Heart left ventricle (tissue), 16 donors: ENCODE data around the gene NCAPD3. TPM values are rescaled to one million over a fixed set of nuclear protein-coding genes. Genes with fewer than 3 reads are reported as not detected.

Experiments
- ATAC-seq, 4 donors: fragments of 200-7000 bp; cut with Tn5 transposase; one replicate each; pipeline ENCODE4 v1.9.1; 2020 to 2022; ENCODE audit warnings: moderate library complexity in 4 of 4, mild to moderate bottlenecking in 3 of 4, moderate number of reproducible peaks in 1 of 4
- DNase-seq, 5 donors: peaks; one replicate each; pipeline ENCODE4 v3.0.0-alpha.2; 2020
- H3K27ac ChIP-seq, 12 donors: fragments of 200-600 bp; sonication (generic) in 4 of 12; one replicate each; pipeline versions ENCODE4 v1.5.0 to v1.8.0; 2016 to 2022; ENCODE audit warnings: mild to moderate bottlenecking in 2 of 12
- H3K27me3 ChIP-seq, 9 donors: fragments of 200-600 bp; sonication (generic) in 2 of 9; one replicate each; pipeline versions ENCODE4 v1.5.1 to v1.8.0; 2016 to 2022; ENCODE audit warnings: mild to moderate bottlenecking in 3 of 9
- H3K36me3 ChIP-seq, 9 donors: fragments of 200-600 bp; sonication (generic) in 2 of 9; one replicate each; pipeline versions ENCODE4 v1.5.0 to v1.8.0; 2018 to 2022; ENCODE audit warnings: mild to moderate bottlenecking in 2 of 9
- H3K4me1 ChIP-seq, 12 donors: fragments of 200-600 bp; sonication (generic) in 4 of 12; one replicate each; pipeline versions ENCODE4 v1.5.0 to v1.8.0; 2016 to 2022; ENCODE audit warnings: mild to moderate bottlenecking in 3 of 12
- H3K4me3 ChIP-seq, 12 donors: fragments of 200-600 bp; sonication (generic) in 4 of 12; one replicate each; pipeline versions ENCODE4 v1.5.0 to v1.8.0; 2017 to 2022; ENCODE audit warnings: mild to moderate bottlenecking in 9 of 12, moderate library complexity in 4 of 12
- H3K9me3 ChIP-seq, 12 donors: fragments of 200-600 bp; sonication (generic) in 4 of 12; one replicate each; pipeline versions ENCODE4 v1.5.0 to v1.8.0; 2016 to 2022; ENCODE audit warnings: mild to moderate bottlenecking in 1 of 12
- CTCF ChIP-seq, 12 donors: fragments of 200-600 bp; sonication (generic) in 4 of 12; IDR thresholded peaks; one replicate each; pipeline versions ENCODE4 v1.5.0 to v1.8.0; 2018 to 2022; ENCODE audit warnings: antibody characterized with exemption in 12 of 12, mild to moderate bottlenecking in 5 of 12
- POLR2A ChIP-seq, 2 donors: fragments of 450-650 bp; IDR thresholded peaks; one replicate each; pipeline ENCODE4 v1.6.1; 2017; ENCODE audit warnings: antibody characterized with exemption in 2 of 2, mild to moderate bottlenecking in 2 of 2, moderate library complexity in 2 of 2
- whole genome bisulfite sequencing, 4 donors: extraction: QIAGEN DNeasy Blood & Tissue Kit in 2 of 4; methylation state at CpG; one replicate each; pipeline versions ENCODE4 v1.1.5 to v1.1.7; 2013 to 2018; 5-methylcytosine and 5-hydroxymethylcytosine counted together
- intact Hi-C, 10 donors: fragments of 100-400 bp; cut with DNase I; formaldehyde crosslinking; loops; one replicate each; pipeline versions ENCODE4 v1.11.1 to v1.14.2; 2022
- polyA plus RNA-seq, 2 donors: library from polyadenylated mRNA; stranded (reverse); fragments of 200-250 nt; gene quantifications; one replicate each; pipeline ENCODE4 v1.2.3, GENCODE V29; 2013
- total RNA-seq, 9 donors: library from RNA; depleted of rRNA in 2 of 9; stranded (reverse); fragments of >200 nt in 2 of 9; fragmentation: NEBNext Ultra II Directional in 3 of 9; extraction: Animal tissue kit (Norgen Biotek cat#: 25700) in 3 of 9; gene quantifications; one replicate each; pipeline versions ENCODE4 v1.1.0 to v1.2.4, GENCODE V29; 2016 to 2023
- donor health status: ischemic (EF 13 %, LVEDD 7.1; RV severe dilation, severe dysfunction).
- donor health status: healthy with polysubstance abuse.
- donor health status: DM: no; HTN: yes; CAD: no.
- donor health status: DM: no; HTN: no; CAD: no.
- donor health status: ischemic (EF 25% LVEDD 6.9; RV normal size, moderate dysfunction).
- donor health status: ischemic (EF 25% LVEDD 5.7; RV mildly dilated, moderate dysfunction).
- donor health status: healthy.
- donor health status: DM: yes; HTN: yes; CAD: no.
- donor health status: ischemic (EF 35%, LVEDD 5.7; RV mildly dilated, moderate dysfunction).
- donor health status: nonischemic (EF 11% LVEDD 7.7; RV severe dilation, severe dysfunction).
- donor health status: DM: yes; HTN: yes; CAD: no.
- donor health status: PGD.
- donor health status: ischemic (EF 29% LVEDD 5.4; RV normal size, mild dysfunction).
- donor health status: nonischemic (EF 23%, LVEDD 6.1; RV moderate dilation, normal function).

NCAPD3 gene
- total and polyA plus RNA-seq, 11 donors, result 4.7 to 18.8 (median 10.8) TPM

GRCh38 chr11:134142536-134142935 is 81.2 kb downstream of the NCAPD3 start:
- TF ChIP-seq POLR2A (IDR thresholded peaks at IDR 0.05) (no peak), CTCF (IDR thresholded peaks at IDR 0.05) (no peak)
- intact Hi-C loops, result loop anchor here in 3 of 10 donors (5.0 kb wide), 1 partner anchor 215 kb away; no protein-coding TSS in a partner anchor
- H3K9me3 ChIP-seq, result no peaks in the 10 kb centered on the region
- WGBS, 4 donors, result 88 to 95% (median 93%) methylated on average over 6 of the region's 6 CpGs
- H3K4me3 ChIP-seq, result no peak overlapping the region
- DNase-seq (no peak), ATAC-seq (no peak)
- H3K27ac ChIP-seq, result no peak overlapping the region
- H3K4me1 ChIP-seq, result peaks cover 0 to 17% (median 5%) of the 10 kb centered on the region in 12 donors
- no peaks in the 10 kb centered on the region for H3K27me3 ChIP-seq
- H3K36me3 ChIP-seq, result peaks cover 0 to 58% (median 23%) of the 10 kb centered on the region in 9 donors

GRCh38 chr11:134140961-134141490 is 82.7 kb downstream of the NCAPD3 start:
- Histone ChIP-seq H3K36me3 (peaks cover 0 to 47% (median 14%) of the 10 kb centered on the region in 9 donors), H3K4me1 (peaks cover 0 to 17% (median 5%) of the 10 kb centered on the region in 12 donors), H3K9me3 (no peaks in the 10 kb centered on the region), H3K27me3 (no peaks in the 10 kb centered on the region), H3K27ac (no peak overlapping the region), H3K4me3 (no peak overlapping the region)
- WGBS, 4 donors, result 95 to 96% (median 95%) methylated on average over 7 of the region's 7 CpGs
- no peak for DNase-seq
- no peak for ATAC-seq
- intact Hi-C loops, result loop anchor here in 3 of 10 donors (5.0 kb wide), 1 partner anchor 214 kb away; no protein-coding TSS in a partner anchor
- TF ChIP-seq POLR2A (IDR thresholded peaks at IDR 0.05) (no peak), CTCF (IDR thresholded peaks at IDR 0.05) (no peak)

GRCh38 chr11:134139873-134140331 is 83.9 kb downstream of the NCAPD3 start:
- peak overlapping the region in 5 of 12 donors; percentile 6 to 72 (median 26) for H3K27ac ChIP-seq
- H3K4me1 ChIP-seq, result peaks cover 0 to 17% (median 5%) of the 10 kb centered on the region in 12 donors
- H3K27me3 ChIP-seq, result no peaks in the 10 kb centered on the region
- 37 to 49% (median 42%) methylated on average over 10 of the region's 10 CpGs for WGBS, 4 donors
- no peak overlapping the region for H3K4me3 ChIP-seq
- DNase-seq (peak in 4 of 5 donors; percentile 49 to 69 (median 67)), ATAC-seq (peak; percentile 81 to 92 (median 88))
- H3K36me3 ChIP-seq, result peaks cover 0 to 36% (median 8%) of the 10 kb centered on the region in 9 donors
- no peaks in the 10 kb centered on the region for H3K9me3 ChIP-seq
- no peak for TF ChIP-seq POLR2A (IDR thresholded peaks at IDR 0.05)
- TF ChIP-seq CTCF (IDR thresholded peaks at IDR 0.05), result peak; percentile 73 to 97 (median 89)
- intact Hi-C loops, result loop anchor here (1.0 to 10.0 kb wide), 6 partner anchors 90 to 215 kb away; no protein-coding TSS in a partner anchor

- ATAC-seq, result peak; percentile 5 to 37 (median 20)
- intact Hi-C loops, result loop anchor here (1.0 to 10.0 kb wide), 6 partner anchors 89 to 215 kb away; no protein-coding TSS in a partner anchor
Observed at GRCh38 chr11:134139303-134139872, 84.4 kb downstream of the NCAPD3 start.

More at GRCh38 chr11:134139303-134139872, 84.4 kb downstream of the NCAPD3 start:
- TF ChIP-seq CTCF (IDR thresholded peaks at IDR 0.05) (no peak), POLR2A (IDR thresholded peaks at IDR 0.05) (no peak)
- 60 to 68% (median 65%) methylated on average over 12 of the region's 12 CpGs for WGBS, 4 donors
- Histone ChIP-seq H3K9me3 (peaks cover 0 to 5% (median 0%) of the 10 kb centered on the region in 12 donors), H3K36me3 (peaks cover 0 to 31% (median 7%) of the 10 kb centered on the region in 9 donors), H3K4me3 (no peak overlapping the region), H3K4me1 (peaks cover 0 to 17% (median 5%) of the 10 kb centered on the region in 12 donors), H3K27ac (peak overlapping the region in 6 of 12 donors; percentile 6 to 72 (median 28)), H3K27me3 (no peaks in the 10 kb centered on the region)
- DNase-seq, result no peak
